ENCODE data around the gene GBX1. TPM values are rescaled to one million over a fixed set of nuclear protein-coding genes. Genes with fewer than 3 reads are reported as not detected.

GBX1 gene
- total RNA-seq, 1 donor from 2014 or later, result not detected

DNA sequence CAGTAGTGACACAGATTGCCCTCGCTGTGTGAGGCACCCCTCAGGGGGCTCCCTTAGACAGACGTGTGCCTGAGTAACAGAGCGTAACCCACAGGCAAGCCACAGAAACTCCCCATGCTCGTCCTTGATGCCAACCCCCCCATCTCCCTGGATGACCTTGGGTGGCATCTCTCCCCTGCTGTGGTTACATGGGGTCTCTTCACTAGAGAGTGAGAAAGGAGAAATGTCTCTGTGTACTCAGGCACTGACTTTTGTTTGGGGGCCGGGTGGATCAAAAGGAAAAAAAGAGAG, 20.7 kb upstream of the GBX1 start:
- Histone ChIP-seq H3K27ac (no peak overlapping the region), H3K4me1 (no peaks in the 10 kb centered on the region), H4K20me1 (ENCODE audit: low read depth) (no peaks in the 10 kb centered on the region), H2AFZ (replicated peaks) (no peak overlapping the region), H3K79me2 (ENCODE audit: low read depth) (no peaks in the 10 kb centered on the region), H3F3A (ENCODE audit: low read depth) (no peaks in the 10 kb centered on the region), H3K9me3 (ENCODE audit: low read depth) (no peaks in the 10 kb centered on the region), H3K4me2 (no peak overlapping the region), H3K9ac (no peak overlapping the region), H3K4me3 (no peak overlapping the region), H3K36me3 (no peaks in the 10 kb centered on the region), H3K27me3 (peaks cover 10% of the 10 kb centered on the region)
- DNase-seq (ENCODE audit: low spot score), result no peak
- Mint-ChIP-seq H3K36me3 (no peaks in the 10 kb centered on the region), H3K9me3 (no peaks in the 10 kb centered on the region), H3K4me1 (no peaks in the 10 kb centered on the region), H3K4me3 (no peak overlapping the region), H3K27ac (no peak overlapping the region), H3K27me3 (ENCODE audit: insufficient read depth, low read depth) (peaks cover 18% of the 10 kb centered on the region)
- TF ChIP-seq, protein P1, sequence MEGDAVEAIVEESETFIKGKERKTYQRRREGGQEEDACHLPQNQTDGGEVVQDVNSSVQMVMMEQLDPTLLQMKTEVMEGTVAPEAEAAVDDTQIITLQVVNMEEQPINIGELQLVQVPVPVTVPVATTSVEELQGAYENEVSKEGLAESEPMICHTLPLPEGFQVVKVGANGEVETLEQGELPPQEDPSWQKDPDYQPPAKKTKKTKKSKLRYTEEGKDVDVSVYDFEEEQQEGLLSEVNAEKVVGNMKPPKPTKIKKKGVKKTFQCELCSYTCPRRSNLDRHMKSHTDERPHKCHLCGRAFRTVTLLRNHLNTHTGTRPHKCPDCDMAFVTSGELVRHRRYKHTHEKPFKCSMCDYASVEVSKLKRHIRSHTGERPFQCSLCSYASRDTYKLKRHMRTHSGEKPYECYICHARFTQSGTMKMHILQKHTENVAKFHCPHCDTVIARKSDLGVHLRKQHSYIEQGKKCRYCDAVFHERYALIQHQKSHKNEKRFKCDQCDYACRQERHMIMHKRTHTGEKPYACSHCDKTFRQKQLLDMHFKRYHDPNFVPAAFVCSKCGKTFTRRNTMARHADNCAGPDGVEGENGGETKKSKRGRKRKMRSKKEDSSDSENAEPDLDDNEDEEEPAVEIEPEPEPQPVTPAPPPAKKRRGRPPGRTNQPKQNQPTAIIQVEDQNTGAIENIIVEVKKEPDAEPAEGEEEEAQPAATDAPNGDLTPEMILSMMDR (IDR thresholded peaks at IDR 0.05), result no peak
- no peak for TF ChIP-seq EZH2phosphoT487 (IDR thresholded peaks at IDR 0.05)
- no peak for TF ChIP-seq EZH2 (IDR thresholded peaks at IDR 0.05)

DNA sequence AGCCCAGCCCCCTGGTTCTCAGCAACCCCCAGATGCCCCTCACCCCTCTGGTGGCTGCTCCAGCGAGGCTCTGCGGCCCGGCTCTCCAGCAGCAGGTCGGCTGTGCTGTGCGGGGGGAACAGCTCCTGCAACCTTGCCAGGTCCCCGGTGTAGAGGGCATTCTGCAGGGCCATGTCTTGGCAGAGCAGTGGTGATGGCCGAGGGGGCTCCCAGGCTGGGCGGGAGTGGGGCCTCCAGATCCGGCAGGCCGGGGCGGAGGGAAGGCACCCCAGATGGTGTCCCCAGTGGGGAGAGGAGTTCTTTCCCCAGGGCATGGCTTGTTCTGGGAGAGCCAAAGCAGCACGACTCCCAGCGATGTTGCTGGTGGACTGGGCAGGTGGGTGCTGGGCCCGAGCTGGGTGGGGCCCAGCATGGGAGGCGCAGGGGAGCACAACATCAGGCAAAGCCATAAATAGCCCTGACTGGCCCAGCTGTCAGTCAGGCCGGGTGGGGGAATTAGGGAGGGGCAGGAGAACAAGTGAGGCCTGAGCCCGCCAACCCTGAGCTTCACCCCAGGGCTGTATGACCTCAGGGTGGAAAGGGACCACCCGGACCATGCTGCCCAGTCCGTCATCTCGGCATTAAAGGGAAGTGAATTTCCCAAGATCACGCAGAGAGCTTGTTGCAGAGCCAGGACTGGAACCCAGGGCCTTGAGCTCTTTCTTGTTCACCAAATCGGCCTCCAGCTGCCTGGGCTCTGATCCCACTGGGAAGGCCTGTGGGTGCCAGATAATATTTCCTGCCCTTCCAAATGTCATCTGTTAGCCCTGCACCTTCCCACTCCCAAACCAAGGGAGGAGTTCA, 20.1 kb upstream of the GBX1 start:
- H3K27ac ChIP-seq, result no peak overlapping the region
- H3K9ac ChIP-seq, result no peak overlapping the region
- H3F3A ChIP-seq (ENCODE audit: low read depth), result no peaks in the 10 kb centered on the region
- H3K27ac Mint-ChIP-seq, result no peak overlapping the region
- H3K4me1 Mint-ChIP-seq, result no peaks in the 10 kb centered on the region
- H3K9me3 ChIP-seq (ENCODE audit: low read depth), result no peaks in the 10 kb centered on the region
- H3K9me3 Mint-ChIP-seq, result no peaks in the 10 kb centered on the region
- H3K27me3 ChIP-seq, result peaks cover 10% of the 10 kb centered on the region
- no peaks in the 10 kb centered on the region for H3K36me3 Mint-ChIP-seq
- H3K79me2 ChIP-seq (ENCODE audit: low read depth), result no peaks in the 10 kb centered on the region
- no peak overlapping the region for H2AFZ ChIP-seq (replicated peaks)
- no peak overlapping the region for H3K4me3 ChIP-seq
- H4K20me1 ChIP-seq (ENCODE audit: low read depth), result no peaks in the 10 kb centered on the region
- no peak for DNase-seq (ENCODE audit: low spot score)
- peaks cover 12% of the 10 kb centered on the region for H3K27me3 Mint-ChIP-seq (ENCODE audit: insufficient read depth, low read depth)
- H3K4me1 ChIP-seq, result no peaks in the 10 kb centered on the region
- TF ChIP-seq EZH2 (IDR thresholded peaks at IDR 0.05) (no peak), EZH2phosphoT487 (IDR thresholded peaks at IDR 0.05) (no peak)
- TF ChIP-seq, protein P1 (IDR thresholded peaks at IDR 0.05), result no peak
- H3K36me3 ChIP-seq, result no peaks in the 10 kb centered on the region
- no peak overlapping the region for H3K4me2 ChIP-seq
- H3K4me3 Mint-ChIP-seq, result no peak overlapping the region

DNA sequence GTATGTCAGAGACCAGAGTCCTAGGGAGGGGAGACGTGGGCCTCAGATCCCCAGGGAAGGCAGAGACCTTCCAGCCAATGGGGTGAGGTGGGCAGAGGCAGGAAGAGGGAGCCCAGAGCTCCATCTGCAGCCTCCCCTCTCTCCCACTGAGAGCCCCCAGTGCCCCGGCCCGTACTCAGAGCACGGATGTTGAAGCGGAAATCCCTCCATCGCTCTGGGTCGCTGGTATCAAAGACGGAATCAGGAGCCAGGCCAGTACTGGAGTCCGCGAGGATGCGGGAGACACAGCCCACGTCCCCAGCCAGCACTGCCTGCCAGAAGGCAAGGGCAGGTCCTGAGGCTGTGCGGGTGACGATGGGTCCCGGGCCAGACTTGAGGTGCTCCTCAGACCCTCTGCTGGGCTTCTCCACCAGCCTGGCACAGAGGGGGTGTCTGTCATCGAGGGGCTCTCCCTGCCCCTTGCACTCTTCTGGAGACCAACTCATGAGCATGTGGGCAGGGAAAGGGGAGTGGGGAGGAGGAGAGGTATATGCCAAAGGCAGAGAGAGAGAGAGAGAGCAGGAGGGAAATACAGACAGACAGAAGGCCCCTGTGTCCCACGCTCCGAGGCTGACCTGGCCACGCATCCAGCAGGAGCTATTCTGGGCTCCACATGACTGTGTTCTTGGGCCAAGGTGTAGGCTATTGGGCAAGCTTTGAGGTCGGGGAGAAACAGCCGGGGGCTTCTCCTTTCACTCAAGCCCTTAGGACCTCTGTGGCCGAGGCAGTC, 19.3 kb upstream of the GBX1 start, which contains the start of gene ASB10:
ASB10 (minus strand) TSS at position 611 of the 769 bp plus-strand sequence; CDS start at position 491, 120 bp downstream.
- Histone ChIP-seq H3K4me2 (no peak within 1 kb of the TSS), H3K4me3 (no peak within 1 kb of the TSS), H3K79me2 (ENCODE audit: low read depth) (no peaks in the 10 kb centered on the region), H3K4me1 (no peaks in the 10 kb centered on the region), H3K9ac (no peak within 1 kb of the TSS), H3K9me3 (ENCODE audit: low read depth) (no peaks in the 10 kb centered on the region), H2AFZ (replicated peaks) (no peak within 1 kb of the TSS), H4K20me1 (ENCODE audit: low read depth) (no peaks in the 10 kb centered on the region), H3F3A (ENCODE audit: low read depth) (no peaks in the 10 kb centered on the region), H3K27me3 (peaks cover 10% of the 10 kb centered on the region), H3K27ac (no peak within 1 kb of the TSS), H3K36me3 (no peaks in the 10 kb centered on the region)
- DNase-seq (ENCODE audit: low spot score), result no peak
- Mint-ChIP-seq H3K4me1 (no peaks in the 10 kb centered on the region), H3K9me3 (no peaks in the 10 kb centered on the region), H3K27me3 (ENCODE audit: insufficient read depth, low read depth) (peaks cover 13% of the 10 kb centered on the region), H3K36me3 (no peaks in the 10 kb centered on the region), H3K4me3 (no peak within 1 kb of the TSS), H3K27ac (no peak within 1 kb of the TSS)
- TF ChIP-seq EZH2 (IDR thresholded peaks at IDR 0.05) (no peak), EZH2phosphoT487 (IDR thresholded peaks at IDR 0.05) (no peak)
- TF ChIP-seq, protein P1 (IDR thresholded peaks at IDR 0.05), result no peak

All from neural progenitor cell (in vitro differentiated cells).